ENCODE results near the gene CD58. TPM values are rescaled to one million over a fixed set of nuclear protein-coding genes. Genes with fewer than 3 reads are reported as not detected.

CD58 gene
- total and polyA plus RNA-seq, 2 of the 4 experiments (the other 2 are of a cell fraction): 5.4 to 5.7 TPM

GRCh38 chr1:116537898-116538297, 32.9 kb downstream of the CD58 start:
- Histone ChIP-seq H3K9me3 (ENCODE audit: control insufficient read depth, insufficient read depth, low read length) (no peaks in the 10 kb centered on the region), H2AK9ac (replicated peaks; ENCODE audit: low read depth, low read length, poor library complexity) (no peak overlapping the region), H3K56ac (ENCODE audit: extremely low read depth, insufficient read depth, low read length) (no peak overlapping the region), H2AFZ (replicated peaks; ENCODE audit: low read length, poor library complexity) (no peak overlapping the region), H3K27me3 (ENCODE audit: control insufficient read depth, insufficient read depth, low read length) (no peaks in the 10 kb centered on the region), H4K8ac (ENCODE audit: low read depth in 2 of 2, low read length in 2 of 2) (no peak overlapping the region), H3K14ac (replicated peaks; ENCODE audit: low read depth, low read length) (no peak overlapping the region), H3K4me3 (ENCODE audit: insufficient read depth, low read depth, low read length) (no peak overlapping the region), H3K9ac (ENCODE audit: low read depth, low read length) (no peak overlapping the region), H4K20me1 (ENCODE audit: insufficient read depth, low read length) (no peaks in the 10 kb centered on the region), H3K36me3 (ENCODE audit: control insufficient read depth, insufficient read depth, low read length) (no peaks in the 10 kb centered on the region), H4K5ac (ENCODE audit: low read depth, low read length) (no peak overlapping the region), H2BK15ac (ENCODE audit: low read depth, low read length) (no peak overlapping the region), H2BK120ac (ENCODE audit: low read depth, low read length) (no peak overlapping the region), H3K9me1 (ENCODE audit: insufficient read depth, low read length) (0 out of 2 replicates have a peak, but pooled peaks cover under 1% of the 10 kb centered on the region), H3K4ac (ENCODE audit: low read depth, low read length) (no peak overlapping the region), H3K23ac (ENCODE audit: low read depth, low read length) (no peak overlapping the region), H2AK5ac (ENCODE audit: low read depth, low read length) (no peak overlapping the region), H2BK5ac (ENCODE audit: low read depth, low read length, poor library complexity, severe bottlenecking) (no peak overlapping the region), H4K91ac (ENCODE audit: insufficient read depth, low read depth, low read length) (no peak overlapping the region), H3K79me1 (ENCODE audit: low read depth in 1 of 2, low read length in 2 of 2) (no peaks in the 10 kb centered on the region), H3K18ac (ENCODE audit: low read depth, low read length) (no peak overlapping the region), H3K4me2 (ENCODE audit: low read depth, low read length) (no peak overlapping the region), H3K27ac (ENCODE audit: insufficient read depth, low read length) (no peak overlapping the region), H3K4me1 (ENCODE audit: control insufficient read depth, insufficient read depth, low read length) (peaks cover 2% of the 10 kb centered on the region; the same call in 1 of the 2 replicates), H2BK20ac (ENCODE audit: low read depth, low read length) (no peak overlapping the region)
- dilution Hi-C loops (cut with HindIII; ENCODE audit: low sequenced_read_pairs, unreplicated experiment): no loop called here
- intact Hi-C loops (cut with micrococcal nuclease): no loop called here
- ATAC-seq (ENCODE audit: low read depth) (no peak), DNase-seq (no peak)
- no peak for TF ChIP-seq MXI1 (IDR thresholded peaks at IDR 0.05; ENCODE audit: borderline replicate concordance, low read depth, low read length)
- POLR2A ChIA-PET (ENCODE audit: unreplicated experiment): no interaction called here
- in situ Hi-C loops (cut with MboI; ENCODE audit: low sequenced_read_pairs): no loop called here
- CTCF ChIA-PET: no interaction called here
- WGBS, 2 experiments (ENCODE audit: extremely low coverage in 2 of 2, insufficient read length in 1 of 2): no CpG with 5 or more reads among the region's 1 CpG
- BruUV-seq (replicated peaks): no TSS peak
